GM21825 (cell line): ENCODE measurements around the gene TEX28.
A peak's percentile ranks its signal among the peaks of the same experiment; 100 is the strongest.

Source experiments
- ATAC-seq: cut with Tn5 transposase; IDR thresholded peaks from one replicate; pipeline ENCODE4 v1.9.1; 2021; ENCODE audit warnings: mild to moderate bottlenecking, moderate library complexity; ENCODE audit not compliant: unreplicated experiment

Gene TEX28

GRCh38 chrX:154294791-154295574 lies at the start of gene TEX28:
Gene TEX28 (minus strand): TSS chrX:154295124. CDS start chrX:154292117, 3,007 bp downstream.
- ATAC-seq, result no peak

GRCh38 chrX:154343620-154344019 lies 48.7 kb upstream of the TEX28 start:
- ATAC-seq, result peak; percentile 29

GRCh38 chrX:154343063-154343462 lies 48.1 kb upstream of the TEX28 start:
- ATAC-seq, result peak; percentile 20

- ATAC-seq, result peak; percentile 66
Observed at GRCh38 chrX:154341399-154342298, 46.7 kb upstream of the TEX28 start.

GRCh38 chrX:154334496-154334895 lies 39.6 kb upstream of the TEX28 start:
- ATAC-seq, result no peak

- peak; percentile 71 for ATAC-seq
Observed at GRCh38 chrX:154333837-154334271, 38.9 kb upstream of the TEX28 start.

- no peak for ATAC-seq
Observed at GRCh38 chrX:154333116-154333515, 38.2 kb upstream of the TEX28 start.

GRCh38 chrX:154332561-154332960 lies 37.6 kb upstream of the TEX28 start:
- ATAC-seq, result no peak

- ATAC-seq, result no peak
Observed at GRCh38 chrX:154329294-154329693, 34.4 kb upstream of the TEX28 start.

- ATAC-seq, result no peak
Observed at GRCh38 chrX:154328646-154329045, 33.7 kb upstream of the TEX28 start.

GRCh38 chrX:154327038-154327820 lies 32.3 kb upstream of the TEX28 start:
- ATAC-seq, result no peak

GRCh38 chrX:154325541-154325940 lies 30.6 kb upstream of the TEX28 start:
- no peak for ATAC-seq

- ATAC-seq, result no peak
Observed at GRCh38 chrX:154323537-154323936, 28.6 kb upstream of the TEX28 start.

- no peak for ATAC-seq
Observed at GRCh38 chrX:154322890-154323289, 28.0 kb upstream of the TEX28 start.

GRCh38 chrX:154321594-154321993 lies 26.7 kb upstream of the TEX28 start:
- no peak for ATAC-seq

GRCh38 chrX:154321152-154321551 lies 26.2 kb upstream of the TEX28 start:
- no peak for ATAC-seq

GRCh38 chrX:154320406-154320805 lies 25.5 kb upstream of the TEX28 start:
- no peak for ATAC-seq

GRCh38 chrX:154317391-154317995 lies 22.6 kb upstream of the TEX28 start:
- no peak for ATAC-seq

- ATAC-seq, result no peak
Observed at GRCh38 chrX:154315416-154315815, 20.5 kb upstream of the TEX28 start.

GRCh38 chrX:154313147-154313546 lies 18.2 kb upstream of the TEX28 start:
- no peak for ATAC-seq

- ATAC-seq, result no peak
Observed at GRCh38 chrX:154312116-154312515, 17.2 kb upstream of the TEX28 start.
